Chondrocyte (in vitro differentiated cells): ENCODE results near the gene OXTR. TPM values are rescaled to one million over a fixed set of nuclear protein-coding genes. Genes with fewer than 3 reads are reported as not detected.
A peak's percentile ranks its signal among the peaks of the same experiment; 100 is the strongest.

Experiments used
- DNase-seq: peaks from one replicate; pipeline ENCODE4 v3.0.0; 2021; ENCODE audit warnings: mixed read lengths, low spot score
- H3K27ac Mint-ChIP-seq: one replicate; pipeline ENCODE4 v1.8.0; 2021; ENCODE audit warnings: mild to moderate bottlenecking, moderate library complexity, mixed read lengths; ENCODE audit not compliant: unreplicated experiment
- H3K27me3 Mint-ChIP-seq: 2 replicates; pipeline ENCODE4 v1.8.0; 2021; ENCODE audit warnings: low read depth, mixed read lengths
- H3K36me3 Mint-ChIP-seq: 2 replicates; pipeline ENCODE4 v1.8.0; 2021; ENCODE audit warnings: low read depth, mixed read lengths
- H3K4me1 Mint-ChIP-seq: 2 replicates; pipeline ENCODE4 v1.8.0; 2021; ENCODE audit warnings: low read depth, mild to moderate bottlenecking, mixed read lengths
- H3K4me3 Mint-ChIP-seq: one replicate; pipeline ENCODE4 v1.8.0; 2021; ENCODE audit warnings: mild to moderate bottlenecking, moderate library complexity, mixed read lengths; ENCODE audit not compliant: unreplicated experiment
- H3K9me3 Mint-ChIP-seq: 2 replicates; pipeline ENCODE4 v1.8.0; 2021; ENCODE audit warnings: low read depth, mixed read lengths
- CTCF ChIP-seq: fragments of 200-600 bp; sonication (generic); IDR thresholded peaks from 2 replicates; pipeline ENCODE4 v1.5.0; 2021; ENCODE audit warnings: antibody characterized with exemption, mild to moderate bottlenecking, moderate library complexity
- total RNA-seq: library from RNA; stranded (reverse); gene quantifications from 3 replicates; pipeline ENCODE4 v1.2.1, GENCODE V29; 2021

OXTR gene
- total RNA-seq, 1 donor from 2014 or later, result 48.5 TPM

- no peaks in the 10 kb centered on the region for H3K36me3 Mint-ChIP-seq
- no peak overlapping the region for H3K4me3 Mint-ChIP-seq
- no peak for TF ChIP-seq CTCF
- H3K27me3 Mint-ChIP-seq, result no peaks in the 10 kb centered on the region
- H3K9me3 Mint-ChIP-seq, result no peaks in the 10 kb centered on the region
- H3K4me1 Mint-ChIP-seq, result peaks cover 30% of the 10 kb centered on the region
- no peak overlapping the region for H3K27ac Mint-ChIP-seq
- DNase-seq, result no peak
These were observed 32.1 kb downstream of the OXTR start for GRCh38 chr3:8737301-8737700.

- no peak for TF ChIP-seq CTCF
- DNase-seq, result no peak
- Mint-ChIP-seq H3K36me3 (no peaks in the 10 kb centered on the region), H3K27me3 (no peaks in the 10 kb centered on the region), H3K4me3 (no peak overlapping the region), H3K27ac (no peak overlapping the region), H3K4me1 (peaks cover 21% of the 10 kb centered on the region), H3K9me3 (no peaks in the 10 kb centered on the region)
These were observed 33.0 kb downstream of the OXTR start for GRCh38 chr3:8736436-8736835.

- Mint-ChIP-seq H3K9me3 (no peaks in the 10 kb centered on the region), H3K27me3 (no peaks in the 10 kb centered on the region), H3K27ac (no peak overlapping the region), H3K4me1 (peaks cover 7% of the 10 kb centered on the region), H3K36me3 (no peaks in the 10 kb centered on the region), H3K4me3 (no peak overlapping the region)
- TF ChIP-seq CTCF, result no peak
- DNase-seq, result no peak
These were observed 34.5 kb downstream of the OXTR start for GRCh38 chr3:8734908-8735307.

- Mint-ChIP-seq H3K4me1 (peaks cover 3% of the 10 kb centered on the region), H3K27ac (no peak overlapping the region), H3K4me3 (no peak overlapping the region), H3K9me3 (no peaks in the 10 kb centered on the region), H3K27me3 (no peaks in the 10 kb centered on the region), H3K36me3 (no peaks in the 10 kb centered on the region)
- no peak for TF ChIP-seq CTCF
- DNase-seq, result no peak
These were observed 35.1 kb downstream of the OXTR start for GRCh38 chr3:8734137-8734878.

- TF ChIP-seq CTCF, result no peak
- no peaks in the 10 kb centered on the region for H3K27me3 Mint-ChIP-seq
- no peaks in the 10 kb centered on the region for H3K36me3 Mint-ChIP-seq
- peaks cover 3% of the 10 kb centered on the region for H3K4me1 Mint-ChIP-seq
- H3K27ac Mint-ChIP-seq, result peak within 1 kb of the TSS; percentile 22
- no peak for DNase-seq
- H3K4me3 Mint-ChIP-seq, result no peak within 1 kb of the TSS
- H3K9me3 Mint-ChIP-seq, result no peaks in the 10 kb centered on the region
These were observed 35.9 kb downstream of the OXTR start, which contains the start of gene CAV3 for GRCh38 chr3:8733332-8734094. Gene CAV3 (plus strand): TSS chr3:8733802. CDS start chr3:8733877, 75 bp downstream.
